Measurements from ENCODE around the gene NID1.
A peak's percentile ranks its signal among the peaks of the same experiment; 100 is the strongest.

Gene NID1

DNA sequence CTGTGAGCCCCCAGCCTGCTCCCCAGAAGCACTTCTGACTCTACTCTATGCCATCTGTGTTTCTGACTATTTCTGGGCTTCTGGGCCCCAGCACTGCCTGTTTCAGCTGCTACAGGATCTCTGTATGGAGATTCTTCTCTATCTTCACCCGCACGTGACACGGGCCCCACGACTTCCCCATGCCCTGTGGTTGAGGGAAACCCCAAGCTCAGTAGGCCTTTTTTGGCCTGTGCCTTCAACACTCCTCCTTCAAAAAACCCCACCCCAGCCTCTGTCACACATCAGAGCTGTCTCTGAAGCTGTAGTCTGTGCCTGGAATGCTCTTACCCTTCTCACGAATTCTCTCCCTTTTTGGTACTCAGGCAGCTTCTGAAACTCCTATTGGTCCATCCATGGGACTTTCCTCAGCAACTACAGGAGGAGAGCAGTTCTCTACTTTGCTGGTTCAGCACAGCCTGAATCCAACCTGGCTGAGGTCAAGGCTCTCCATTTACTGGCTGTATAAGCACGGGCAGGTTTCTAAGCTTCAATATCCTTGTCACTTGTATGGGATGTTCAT, 2.0 kb upstream of the NID1 start:
- peak; percentile 81 for DNase-seq (ENCODE audit: extremely low spot score)
- TF ChIP-seq, protein P1, sequence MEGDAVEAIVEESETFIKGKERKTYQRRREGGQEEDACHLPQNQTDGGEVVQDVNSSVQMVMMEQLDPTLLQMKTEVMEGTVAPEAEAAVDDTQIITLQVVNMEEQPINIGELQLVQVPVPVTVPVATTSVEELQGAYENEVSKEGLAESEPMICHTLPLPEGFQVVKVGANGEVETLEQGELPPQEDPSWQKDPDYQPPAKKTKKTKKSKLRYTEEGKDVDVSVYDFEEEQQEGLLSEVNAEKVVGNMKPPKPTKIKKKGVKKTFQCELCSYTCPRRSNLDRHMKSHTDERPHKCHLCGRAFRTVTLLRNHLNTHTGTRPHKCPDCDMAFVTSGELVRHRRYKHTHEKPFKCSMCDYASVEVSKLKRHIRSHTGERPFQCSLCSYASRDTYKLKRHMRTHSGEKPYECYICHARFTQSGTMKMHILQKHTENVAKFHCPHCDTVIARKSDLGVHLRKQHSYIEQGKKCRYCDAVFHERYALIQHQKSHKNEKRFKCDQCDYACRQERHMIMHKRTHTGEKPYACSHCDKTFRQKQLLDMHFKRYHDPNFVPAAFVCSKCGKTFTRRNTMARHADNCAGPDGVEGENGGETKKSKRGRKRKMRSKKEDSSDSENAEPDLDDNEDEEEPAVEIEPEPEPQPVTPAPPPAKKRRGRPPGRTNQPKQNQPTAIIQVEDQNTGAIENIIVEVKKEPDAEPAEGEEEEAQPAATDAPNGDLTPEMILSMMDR (IDR thresholded peaks at IDR 0.05; ENCODE audit: control extremely low read depth, extremely low read depth, low read depth, missing control alignments) = no peak
- CTCF ChIA-PET = interaction anchor here (1.1 to 2.6 kb wide), 4 partner anchors 9 to 95 kb away, joined by 4 to 11 read pairs (median 4); no protein-coding TSS in a partner anchor
- POLR2A ChIA-PET = interaction anchor here (0.5 to 0.6 kb wide), 2 partner anchors 8 to 27 kb away, joined by 3 to 4 read pairs; no protein-coding TSS in a partner anchor

DNA sequence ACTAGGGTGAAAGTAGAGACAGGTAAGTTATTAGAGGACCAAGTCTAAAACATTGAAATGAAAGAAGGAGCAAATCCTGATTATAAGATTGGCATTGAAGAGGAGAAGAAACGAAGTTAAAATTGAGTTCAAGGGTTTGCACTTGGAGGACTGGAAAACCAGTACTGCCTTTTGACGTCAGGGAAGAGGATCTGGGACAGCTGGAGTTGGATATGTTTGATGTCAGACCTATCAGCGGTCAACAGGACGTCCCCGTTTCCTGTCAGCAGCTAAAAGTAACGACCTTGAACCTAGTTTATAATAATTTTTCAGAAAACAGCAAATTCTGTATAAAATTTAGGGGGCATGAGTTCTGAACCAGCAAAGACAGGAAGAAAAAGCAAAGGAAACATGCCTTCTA, 1.2 kb upstream of the NID1 start:
- TF ChIP-seq, protein P1 (IDR thresholded peaks at IDR 0.05; ENCODE audit: control extremely low read depth, extremely low read depth, low read depth, missing control alignments) = no peak
- no peak for DNase-seq (ENCODE audit: extremely low spot score)
- CTCF ChIA-PET = interaction anchor here (0.8 to 2.6 kb wide), 3 partner anchors 8 to 94 kb away, joined by 3 to 11 read pairs (median 4); no protein-coding TSS in a partner anchor
- POLR2A ChIA-PET = no interaction called here

GRCh38 chr1:236065509-236066005, 667 bp upstream of the NID1 start:
- POLR2A ChIA-PET = no interaction called here
- DNase-seq (ENCODE audit: extremely low spot score) = no peak
- TF ChIP-seq, protein P1 (IDR thresholded peaks at IDR 0.05; ENCODE audit: control extremely low read depth, extremely low read depth, low read depth, missing control alignments) = no peak
- CTCF ChIA-PET = interaction anchor here (0.8 to 2.2 kb wide), 3 partner anchors 8 to 18 kb away, joined by 3 to 4 read pairs (median 4); no protein-coding TSS in a partner anchor

DNA sequence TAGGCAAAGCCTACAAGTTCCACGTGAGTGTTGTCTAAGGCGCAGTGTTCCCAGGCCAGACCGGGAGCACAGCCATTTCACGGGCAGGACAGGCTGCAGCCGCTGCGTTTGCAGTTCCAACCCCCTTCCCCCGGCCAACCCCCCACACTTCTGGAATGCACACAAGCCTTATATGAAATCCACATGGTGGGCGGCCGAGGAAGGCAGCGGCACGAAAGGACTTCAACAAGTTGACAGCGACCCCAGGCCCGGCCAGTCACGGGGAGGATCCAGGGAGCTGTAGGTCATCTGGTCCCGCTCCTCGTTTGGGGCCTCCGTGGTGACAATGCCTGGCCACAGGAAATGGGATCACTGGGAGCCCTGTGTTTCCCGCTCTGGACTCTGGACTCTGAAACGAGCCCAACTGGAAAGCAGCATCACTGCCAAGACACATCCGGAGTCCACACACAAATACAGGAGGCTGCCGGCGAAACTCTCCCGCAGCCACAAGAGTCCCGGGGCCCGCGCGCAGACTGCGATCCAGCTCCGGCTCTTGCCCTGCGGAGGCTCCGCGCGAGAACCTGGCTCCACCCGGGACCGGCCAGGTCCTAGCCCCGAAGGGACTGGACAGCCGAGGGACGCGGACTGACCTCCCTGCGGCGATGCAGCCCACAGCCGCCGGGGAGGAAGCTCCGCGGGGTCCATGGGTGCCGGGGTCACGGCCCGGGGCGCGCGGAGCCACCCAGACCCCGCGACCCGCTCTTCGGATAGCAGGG, 794 bp downstream of the NID1 start:
- TF ChIP-seq, protein P1 (IDR thresholded peaks at IDR 0.05; ENCODE audit: control extremely low read depth, extremely low read depth, low read depth, missing control alignments) = no peak
- DNase-seq (ENCODE audit: extremely low spot score) = peak; percentile 42
- ChIA-PET CTCF (interaction anchor here (0.7 to 2.2 kb wide), 5 partner anchors 10 to 65 kb away, joined by 3 to 11 read pairs (median 3); no protein-coding TSS in a partner anchor), POLR2A (no interaction called here)

- POLR2A ChIA-PET = no interaction called here
- no peak for DNase-seq (ENCODE audit: extremely low spot score)
Observed at GRCh38 chr1:236063551-236063918, 1.4 kb downstream of the NID1 start.

GRCh38 chr1:236060286-236060685, 4.6 kb downstream of the NID1 start:
- no peak for DNase-seq (ENCODE audit: extremely low spot score)
- ChIA-PET POLR2A (no interaction called here), CTCF (no interaction called here)
- TF ChIP-seq, protein P1 (IDR thresholded peaks at IDR 0.05; ENCODE audit: control extremely low read depth, extremely low read depth, low read depth, missing control alignments) = no peak

More at GRCh38 chr1:236063551-236063918, 1.4 kb downstream of the NID1 start:
- CTCF ChIA-PET = interaction anchor here (2.2 kb wide), 2 partner anchors 9 to 17 kb away, joined by 4 to 11 read pairs; no protein-coding TSS in a partner anchor
- TF ChIP-seq, protein P1 (IDR thresholded peaks at IDR 0.05; ENCODE audit: control extremely low read depth, extremely low read depth, low read depth, missing control alignments) = no peak

Data from GM10248 (cell line).